HG02759 (cell line): ENCODE measurements around the gene BAZ1B.
"Not testable (repeated sequence)": the region's sequence is repeated elsewhere in the genome, so short reads cannot be mapped to it uniquely, and the experiment has no call there.

Experiments
- ATAC-seq: cut with Tn5 transposase; IDR thresholded peaks from one replicate; pipeline ENCODE4 v1.9.1; 2021; ENCODE audit warnings: mild to moderate bottlenecking, moderate library complexity; ENCODE audit not compliant: unreplicated experiment

The BAZ1B gene

GRCh38 chr7:73509463-73509862 is 12.6 kb downstream of the BAZ1B start:
- no peak for ATAC-seq

- no peak for ATAC-seq
Observed at GRCh38 chr7:73507556-73507955, 14.5 kb downstream of the BAZ1B start.

GRCh38 chr7:73504920-73505319 is 17.2 kb downstream of the BAZ1B start:
- ATAC-seq = no peak

GRCh38 chr7:73504017-73504416 is 18.1 kb downstream of the BAZ1B start:
- ATAC-seq = no peak

GRCh38 chr7:73503229-73503628 is 18.9 kb downstream of the BAZ1B start:
- ATAC-seq = no peak

GRCh38 chr7:73496626-73497025 is 25.5 kb downstream of the BAZ1B start:
- no peak for ATAC-seq

- not testable (repeated sequence) for ATAC-seq
Observed at GRCh38 chr7:73495507-73495906, 26.6 kb downstream of the BAZ1B start.

- ATAC-seq = no peak
Observed at GRCh38 chr7:73489976-73490375, 32.1 kb downstream of the BAZ1B start.

GRCh38 chr7:73487486-73487885 is 34.6 kb downstream of the BAZ1B start:
- no peak for ATAC-seq

- ATAC-seq = no peak
Observed at GRCh38 chr7:73483171-73483570, 38.9 kb downstream of the BAZ1B start.

- no peak for ATAC-seq
Observed at GRCh38 chr7:73482746-73483145, 39.3 kb downstream of the BAZ1B start.

GRCh38 chr7:73481521-73481920 is 40.6 kb downstream of the BAZ1B start:
- ATAC-seq = not testable (repeated sequence)

- no peak for ATAC-seq
Observed at GRCh38 chr7:73478549-73478948, 43.5 kb downstream of the BAZ1B start.

GRCh38 chr7:73477376-73477775 is 44.7 kb downstream of the BAZ1B start:
- no peak for ATAC-seq

- no peak for ATAC-seq
Observed at GRCh38 chr7:73470208-73470607, 51.9 kb downstream of the BAZ1B start.

GRCh38 chr7:73467046-73467445 is 55.0 kb downstream of the BAZ1B start:
- not testable (repeated sequence) for ATAC-seq

GRCh38 chr7:73466112-73466511 is 56.0 kb downstream of the BAZ1B start:
- no peak for ATAC-seq

- ATAC-seq = no peak
Observed at GRCh38 chr7:73463966-73464365, 58.1 kb downstream of the BAZ1B start.

GRCh38 chr7:73463260-73463659 is 58.8 kb downstream of the BAZ1B start:
- no peak for ATAC-seq

GRCh38 chr7:73461782-73462285 is 60.3 kb downstream of the BAZ1B start:
- ATAC-seq = no peak

- no peak for ATAC-seq
Observed at GRCh38 chr7:73454424-73454823, 67.7 kb downstream of the BAZ1B start.

GRCh38 chr7:73452999-73453635 is 69.0 kb downstream of the BAZ1B start:
- no peak for ATAC-seq

- ATAC-seq = no peak
Observed at GRCh38 chr7:73451780-73452398, 70.2 kb downstream of the BAZ1B start.
